KMS-11 (cell line): ENCODE measurements around the gene TNS2.

Source experiments
- H2AFZ ChIP-seq: fragments of 200-600 bp; sonication (generic); 2 replicates; pipeline ENCODE4 v1.6.1; 2016; ENCODE audit warnings: antibody characterized with exemption, mixed run types, low read depth
- H3K27ac ChIP-seq: fragments of 200-600 bp; sonication (generic); 2 replicates; pipeline ENCODE4 v1.6.1; 2016; ENCODE audit warnings: mild to moderate bottlenecking, mixed run types
- H3K27me3 ChIP-seq: fragments of 200-600 bp; sonication (generic); 2 replicates; pipeline ENCODE4 v1.6.1; 2017; ENCODE audit warnings: mild to moderate bottlenecking, low read depth, mixed run types, moderate library complexity; ENCODE audit not compliant: insufficient read depth
- H3K36me3 ChIP-seq: fragments of 200-600 bp; sonication (generic); 2 replicates; pipeline ENCODE4 v1.6.1; 2017; ENCODE audit warnings: mild to moderate bottlenecking, mixed run types; ENCODE audit not compliant: insufficient read depth
- H3K4me1 ChIP-seq: fragments of 200-600 bp; sonication (generic); 2 replicates; pipeline ENCODE4 v1.6.1; 2016; ENCODE audit warnings: mild to moderate bottlenecking, low read depth, mixed run types; ENCODE audit not compliant: poor library complexity, severe bottlenecking
- H3K4me2 ChIP-seq: fragments of 200-600 bp; sonication (generic); 2 replicates; pipeline ENCODE4 v1.7.0; 2016; ENCODE audit warnings: mild to moderate bottlenecking, mixed run types
- H3K4me3 ChIP-seq: fragments of 200-600 bp; sonication (generic); IDR thresholded peaks from 2 replicates; pipeline ENCODE4 v1.6.1; 2017; ENCODE audit warnings: low read depth, low read length, mixed read lengths; ENCODE audit not compliant: insufficient read depth
- H3K79me2 ChIP-seq: fragments of 200-600 bp; sonication (generic); 2 replicates; pipeline ENCODE4 v1.6.1; 2016; ENCODE audit warnings: low read depth, mixed run types; ENCODE audit not compliant: insufficient read depth
- H3K9ac ChIP-seq: fragments of 200-600 bp; sonication (generic); 2 replicates; pipeline ENCODE4 v1.6.1; 2016; ENCODE audit warnings: mild to moderate bottlenecking, mixed run types
- H4K20me1 ChIP-seq: fragments of 200-600 bp; sonication (generic); 2 replicates; pipeline ENCODE4 v1.6.1; 2016; ENCODE audit warnings: mild to moderate bottlenecking, mixed run types; ENCODE audit not compliant: insufficient read depth
- TF ChIP-seq, protein P1 (sequence below): fragments of 200-600 bp; sonication (generic); conservative IDR thresholded peaks from 2 replicates; pipeline ENCODE4 v1.6.1; 2017; ENCODE audit warnings: low read depth, mild to moderate bottlenecking, antibody characterized with exemption, low read length, moderate library complexity, mixed read lengths

TNS2 gene

DNA sequence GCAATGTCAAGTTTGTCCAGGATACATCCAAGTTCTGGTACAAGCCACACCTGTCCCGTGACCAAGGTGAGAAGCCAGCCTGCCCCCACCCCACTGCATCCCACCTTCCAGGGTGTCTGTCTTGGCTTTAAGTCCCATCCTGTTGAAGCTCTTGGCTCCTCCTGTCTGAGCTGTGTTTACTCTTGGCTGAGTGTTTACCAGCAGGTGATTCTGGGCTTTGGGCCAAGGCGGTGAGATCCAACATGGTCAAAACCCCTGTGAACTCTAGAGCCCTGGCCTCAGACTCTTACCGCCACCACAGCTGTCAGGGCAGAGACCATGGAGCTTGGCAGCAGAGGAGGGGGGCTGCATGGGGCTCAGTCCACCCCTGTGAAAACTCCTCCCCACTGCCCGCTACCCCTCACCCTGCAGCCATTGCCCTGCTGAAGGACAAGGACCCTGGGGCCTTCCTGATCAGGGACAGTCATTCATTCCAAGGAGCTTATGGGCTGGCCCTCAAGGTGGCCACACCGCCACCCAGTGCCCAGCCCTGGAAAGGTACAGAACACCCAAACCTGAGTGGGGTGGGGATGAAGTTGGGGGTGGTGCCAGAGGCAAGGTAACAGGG is 11.6 kb downstream of the TNS2 start:
- H3K4me3 ChIP-seq = no peak overlapping the region
- H3K79me2 ChIP-seq = no peaks in the 10 kb centered on the region
- no peaks in the 10 kb centered on the region for H3K36me3 ChIP-seq
- H3K9ac ChIP-seq = no peak overlapping the region
- no peak overlapping the region for H2AFZ ChIP-seq
- H3K27me3 ChIP-seq = peaks cover 14% of the 10 kb centered on the region; the same call in 1 of the 2 replicates
- peak overlapping the region; percentile 23; the same call in 1 of the 2 replicates for H3K4me2 ChIP-seq
- TF ChIP-seq, protein P1, sequence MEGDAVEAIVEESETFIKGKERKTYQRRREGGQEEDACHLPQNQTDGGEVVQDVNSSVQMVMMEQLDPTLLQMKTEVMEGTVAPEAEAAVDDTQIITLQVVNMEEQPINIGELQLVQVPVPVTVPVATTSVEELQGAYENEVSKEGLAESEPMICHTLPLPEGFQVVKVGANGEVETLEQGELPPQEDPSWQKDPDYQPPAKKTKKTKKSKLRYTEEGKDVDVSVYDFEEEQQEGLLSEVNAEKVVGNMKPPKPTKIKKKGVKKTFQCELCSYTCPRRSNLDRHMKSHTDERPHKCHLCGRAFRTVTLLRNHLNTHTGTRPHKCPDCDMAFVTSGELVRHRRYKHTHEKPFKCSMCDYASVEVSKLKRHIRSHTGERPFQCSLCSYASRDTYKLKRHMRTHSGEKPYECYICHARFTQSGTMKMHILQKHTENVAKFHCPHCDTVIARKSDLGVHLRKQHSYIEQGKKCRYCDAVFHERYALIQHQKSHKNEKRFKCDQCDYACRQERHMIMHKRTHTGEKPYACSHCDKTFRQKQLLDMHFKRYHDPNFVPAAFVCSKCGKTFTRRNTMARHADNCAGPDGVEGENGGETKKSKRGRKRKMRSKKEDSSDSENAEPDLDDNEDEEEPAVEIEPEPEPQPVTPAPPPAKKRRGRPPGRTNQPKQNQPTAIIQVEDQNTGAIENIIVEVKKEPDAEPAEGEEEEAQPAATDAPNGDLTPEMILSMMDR = 0 out of 2 replicates have a peak, but pooled peaks have one; percentile 41
- no peak overlapping the region for H3K27ac ChIP-seq
- H3K4me1 ChIP-seq = peaks cover 7% of the 10 kb centered on the region
- H4K20me1 ChIP-seq = no peaks in the 10 kb centered on the region

- Histone ChIP-seq H3K9ac (no peak overlapping the region), H3K4me1 (peaks cover 7% of the 10 kb centered on the region), H3K27ac (no peak overlapping the region), H3K36me3 (no peaks in the 10 kb centered on the region), H4K20me1 (no peaks in the 10 kb centered on the region), H2AFZ (no peak overlapping the region), H3K79me2 (no peaks in the 10 kb centered on the region), H3K4me3 (no peak overlapping the region), H3K27me3 (peaks cover 14% of the 10 kb centered on the region; the same call in 1 of the 2 replicates), H3K4me2 (no peak overlapping the region)
- TF ChIP-seq, protein P1 = 0 out of 2 replicates have a peak, but pooled peaks have one; percentile 1
Observed at GRCh38 chr12:53062011-53062961, 12.4 kb downstream of the TNS2 start.

DNA sequence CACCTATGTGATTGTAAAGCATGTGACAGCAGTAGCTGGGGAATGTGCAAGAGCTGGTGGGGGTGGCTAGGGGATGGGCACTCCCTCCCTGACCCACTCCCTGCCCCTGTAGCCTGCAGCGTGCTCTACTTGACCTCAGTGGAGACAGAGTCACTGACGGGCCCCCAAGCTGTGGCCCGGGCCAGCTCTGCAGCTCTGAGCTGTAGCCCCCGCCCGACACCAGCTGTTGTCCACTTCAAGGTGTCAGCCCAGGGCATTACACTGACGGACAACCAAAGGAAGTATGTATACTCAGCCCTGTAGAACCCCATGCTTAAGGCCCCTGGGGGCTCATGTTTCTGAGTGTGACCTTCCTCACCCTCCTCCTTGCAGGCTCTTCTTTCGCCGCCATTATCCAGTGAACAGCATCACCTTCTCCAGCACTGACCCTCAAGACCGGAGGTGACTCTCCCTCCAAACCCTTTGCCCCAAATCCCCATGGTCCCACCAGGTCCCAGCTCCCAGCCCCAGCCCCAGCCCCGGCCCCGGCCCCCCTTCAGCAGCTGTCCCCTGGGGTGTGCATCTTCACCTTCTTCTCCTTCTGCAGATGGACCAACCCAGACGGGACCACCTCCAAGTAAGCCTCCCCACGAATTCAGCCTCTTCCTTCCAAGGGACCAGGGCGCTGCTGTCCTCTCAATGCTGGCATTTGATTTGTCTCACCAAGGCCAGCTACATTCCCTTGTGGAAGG is 13.3 kb downstream of the TNS2 start:
- Histone ChIP-seq H2AFZ (no peak overlapping the region), H3K27ac (no peak overlapping the region), H3K36me3 (no peaks in the 10 kb centered on the region), H3K9ac (no peak overlapping the region), H3K4me3 (no peak overlapping the region), H3K4me1 (peaks cover 7% of the 10 kb centered on the region), H3K27me3 (peaks cover 14% of the 10 kb centered on the region; the same call in 1 of the 2 replicates), H3K79me2 (no peaks in the 10 kb centered on the region), H3K4me2 (no peak overlapping the region), H4K20me1 (no peaks in the 10 kb centered on the region)
- TF ChIP-seq, protein P1 = no peak
